ENCODE measurements around the gene COL26A1.
"Not testable (repeated sequence)": the region's sequence is repeated elsewhere in the genome, so short reads cannot be mapped to it uniquely, and the experiment has no call there.

COL26A1 gene

GRCh38 chr7:101547916-101548661 is 185.4 kb downstream of the COL26A1 start:
- DNase-seq (ENCODE audit: low read depth in 3 of 3, low spot score in 1 of 3): no peak

GRCh38 chr7:101549734-101550133 is 187.1 kb downstream of the COL26A1 start:
- DNase-seq (ENCODE audit: low read depth in 3 of 3, low spot score in 1 of 3): no peak

GRCh38 chr7:101550641-101551541 is 188.2 kb downstream of the COL26A1 start:
- no peak for DNase-seq (ENCODE audit: low read depth in 3 of 3, low spot score in 1 of 3)

GRCh38 chr7:101553018-101553770 is 190.5 kb downstream of the COL26A1 start:
- no peak for DNase-seq (ENCODE audit: low read depth in 3 of 3, low spot score in 1 of 3)

- DNase-seq (ENCODE audit: low read depth in 3 of 3, low spot score in 1 of 3): no peak
Measured at GRCh38 chr7:101553771-101554445, 191.2 kb downstream of the COL26A1 start.

GRCh38 chr7:101554584-101555268 is 192.1 kb downstream of the COL26A1 start:
- no peak for DNase-seq (ENCODE audit: low read depth in 3 of 3, low spot score in 1 of 3)

GRCh38 chr7:101555269-101555920 is 192.7 kb downstream of the COL26A1 start:
- no peak for DNase-seq (ENCODE audit: low read depth in 3 of 3, low spot score in 1 of 3)

GRCh38 chr7:101555921-101556275 is 193.2 kb downstream of the COL26A1 start:
- no peak for DNase-seq (ENCODE audit: low read depth in 3 of 3, low spot score in 1 of 3)

- no peak for DNase-seq (ENCODE audit: low read depth in 3 of 3, low spot score in 1 of 3)
Measured at GRCh38 chr7:101556453-101556968, 193.8 kb downstream of the COL26A1 start.

GRCh38 chr7:101557421-101557820 is 194.7 kb downstream of the COL26A1 start:
- no peak for DNase-seq (ENCODE audit: low read depth in 3 of 3, low spot score in 1 of 3)

GRCh38 chr7:101557978-101558741 is 195.5 kb downstream of the COL26A1 start:
- DNase-seq (ENCODE audit: low read depth in 3 of 3, low spot score in 1 of 3): no peak

GRCh38 chr7:101558742-101559325 is 196.2 kb downstream of the COL26A1 start:
- no peak for DNase-seq (ENCODE audit: low read depth in 3 of 3, low spot score in 1 of 3)

GRCh38 chr7:101559586-101559985 is 196.9 kb downstream of the COL26A1 start:
- DNase-seq (ENCODE audit: low read depth in 3 of 3, low spot score in 1 of 3): no peak

- not testable (repeated sequence) for DNase-seq (ENCODE audit: low read depth in 3 of 3, low spot score in 1 of 3)
Measured at GRCh38 chr7:101560021-101560420, 197.3 kb downstream of the COL26A1 start.

GRCh38 chr7:101560856-101561255 is 198.2 kb downstream of the COL26A1 start:
- no peak for DNase-seq (ENCODE audit: low read depth in 3 of 3, low spot score in 1 of 3)

GRCh38 chr7:101561293-101561692 is 198.6 kb downstream of the COL26A1 start:
- not testable (repeated sequence) for DNase-seq (ENCODE audit: low read depth in 3 of 3, low spot score in 1 of 3)

GRCh38 chr7:101562531-101563197 is 200.0 kb downstream of the COL26A1 start:
- no peak for DNase-seq (ENCODE audit: low read depth in 3 of 3, low spot score in 1 of 3)

All from stimulated activated CD4-positive, alpha-beta T cell treated with anti-CD3 and anti-CD28 coated beads, TNF-alpha, amount 100 ng/mL, for 1 hour (primary cell).